HL-60 (cell line): ENCODE measurements around the gene PCSK2.

Experiments used
- DNase-seq, 2 experiments: peaks; one replicate each; pipeline ENCODE4 v3.0.0-alpha.2; 2010 to 2020; ENCODE audit warnings: low read depth in 1 of 2, low spot score in 1 of 2
- H3K27ac ChIP-seq: fragments of 250-450 bp; sonication (Bioruptor Pico); replicated peaks from 2 replicates; pipeline ENCODE4 v1.5.1; 2020; ENCODE audit warnings: mild to moderate bottlenecking, moderate library complexity
- H3K27me3 ChIP-seq: fragments of 250-450 bp; sonication (Bioruptor Pico); 2 replicates; pipeline ENCODE4 v1.5.1; 2021; ENCODE audit warnings: mild to moderate bottlenecking, moderate library complexity; ENCODE audit not compliant: insufficient read depth, poor library complexity, severe bottlenecking
- H3K4me3 ChIP-seq: replicated peaks from 2 replicates; pipeline ENCODE4 v1.5.1; 2011; ENCODE audit warnings: mild to moderate bottlenecking, control low read depth, low read length; ENCODE audit not compliant: insufficient read depth
- CTCF ChIP-seq: IDR thresholded peaks from one replicate; pipeline ENCODE4 v1.5.1; 2011; ENCODE audit warnings: low read length, control low read depth, inconsistent platforms; ENCODE audit not compliant: insufficient read depth
- GABPA ChIP-seq: IDR thresholded peaks from 2 replicates; pipeline ENCODE4 v1.6.1; 2012; ENCODE audit warnings: low read depth
- POLR2AphosphoS5 ChIP-seq: IDR thresholded peaks from 2 replicates; pipeline ENCODE4 v1.6.1; 2012; ENCODE audit warnings: low read depth
- REST ChIP-seq: IDR thresholded peaks from 2 replicates; pipeline ENCODE4 v1.6.1; 2012; ENCODE audit warnings: low read depth; ENCODE audit not compliant: insufficient replicate concordance
- SPI1 ChIP-seq: IDR thresholded peaks from 2 replicates; pipeline ENCODE4 v1.6.1; 2012; ENCODE audit warnings: low read depth, mild to moderate bottlenecking, borderline replicate concordance

Gene PCSK2

GRCh38 chr20:17480696-17481095 lies 253.9 kb downstream of the PCSK2 start:
- no peak overlapping the region for H3K27ac ChIP-seq
- TF ChIP-seq CTCF (no peak), REST (no peak), GABPA (no peak), SPI1 (no peak)
- no peak for DNase-seq
- peaks cover 2% of the 10 kb centered on the region for H3K27me3 ChIP-seq
- no peak overlapping the region for H3K4me3 ChIP-seq

GRCh38 chr20:17481661-17482060 lies 254.8 kb downstream of the PCSK2 start:
- H3K27me3 ChIP-seq = peaks cover 2% of the 10 kb centered on the region
- TF ChIP-seq REST = no peak
- TF ChIP-seq POLR2AphosphoS5 = no peak
- no peak for TF ChIP-seq CTCF
- no peak for TF ChIP-seq GABPA
- no peak for TF ChIP-seq SPI1
- no peak for DNase-seq
- H3K27ac ChIP-seq = no peak overlapping the region
- H3K4me3 ChIP-seq = no peak overlapping the region

GRCh38 chr20:17482536-17482935 lies 255.7 kb downstream of the PCSK2 start:
- no peak for DNase-seq

More at GRCh38 chr20:17482536-17482935, 255.7 kb downstream of the PCSK2 start:
- H3K4me3 ChIP-seq = no peak overlapping the region
- peaks cover 2% of the 10 kb centered on the region for H3K27me3 ChIP-seq
- TF ChIP-seq CTCF (no peak), SPI1 (no peak), REST (no peak), POLR2AphosphoS5 (no peak), GABPA (no peak)
- no peak overlapping the region for H3K27ac ChIP-seq
